ENCODE results near the gene TBC1D22A. TPM values are rescaled to one million over a fixed set of nuclear protein-coding genes. Genes with fewer than 3 reads are reported as not detected.

The TBC1D22A gene
- total and polyA plus RNA-seq, 10 of the 15 experiments (the other 5 are each of a cell fraction or from before 2014, with no cell fraction given), result 0.63 to 44.7 (median 27.4) TPM

DNA sequence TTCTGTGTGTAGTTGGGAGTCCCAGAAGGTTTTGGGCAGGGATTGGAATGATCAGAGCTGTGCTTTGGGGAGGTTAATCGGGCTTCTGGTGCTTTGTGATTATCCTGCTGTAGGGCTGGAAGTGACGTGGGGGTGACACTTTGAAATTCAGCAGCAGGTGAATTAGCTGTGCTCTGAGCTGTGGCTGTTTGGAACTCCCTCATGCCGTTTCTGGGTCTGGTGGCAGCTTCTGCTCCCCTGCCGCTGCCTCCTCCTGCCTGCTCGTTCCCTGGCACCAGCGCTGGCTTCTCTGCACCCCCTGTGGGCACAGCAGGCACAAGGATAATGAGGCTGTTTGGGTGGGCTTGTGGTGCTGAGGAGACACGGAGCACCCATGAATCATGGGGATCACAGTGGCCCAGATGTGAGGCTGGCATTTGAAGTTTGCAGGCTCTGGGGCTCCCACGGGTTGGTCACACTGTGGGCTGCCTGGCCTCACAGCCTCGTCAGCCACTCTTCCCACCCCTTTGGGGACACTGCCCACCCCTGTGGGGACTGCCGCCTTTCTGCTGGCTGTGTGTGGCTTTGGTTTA lies 49.7 kb downstream of the TBC1D22A start:
- no peak overlapping the region for H2AFZ ChIP-seq (ENCODE audit: control insufficient read depth, low read depth, low read length)
- ChIA-PET CTCF (interaction anchor here (2.3 kb wide), 1 partner anchor 9 kb away, joined by 12 read pairs; no protein-coding TSS in a partner anchor), RAD21 (ENCODE audit: unreplicated experiment) (no interaction called here), POLR2A (no interaction called here), SMC1A (ENCODE audit: uncharacterized antibody, unreplicated experiment) (no interaction called here)
- no peak overlapping the region for H3K27ac ChIP-seq (ENCODE audit: control insufficient read depth, insufficient read depth)
- H3K36me3 ChIP-seq (ENCODE audit: control insufficient read depth in 2 of 2, insufficient read depth in 2 of 2, low read length in 1 of 2), result peaks cover 24 to 26% of the 10 kb centered on the region in 2 experiments; a peak in 3 of 4 replicates
- no peak overlapping the region for H3K4me2 ChIP-seq (ENCODE audit: control insufficient read depth, insufficient read depth)
- H4K20me1 ChIP-seq (ENCODE audit: control insufficient read depth, insufficient read depth), result peaks cover 2% of the 10 kb centered on the region; the same call in 1 of the 2 replicates
- no TSS peak for BruUV-seq (replicated peaks)
- H3K79me2 ChIP-seq (ENCODE audit: control insufficient read depth, insufficient read depth, low read length), result peaks cover 4% of the 10 kb centered on the region
- 83% methylated on average over 10 of the region's 10 CpGs for whole genome bisulfite sequencing (ENCODE audit: insufficient coverage, insufficient replicate concordance, low lambda C conversion rate, missing lambda C conversion rate)
- H3K9me3 ChIP-seq (replicated peaks; ENCODE audit: control insufficient read depth, insufficient read depth, low read length), result no peaks in the 10 kb centered on the region; the same call in 2 of the 3 replicates
- H3K9ac ChIP-seq (ENCODE audit: control insufficient read depth, insufficient read depth, low read length), result no peak overlapping the region
- intact Hi-C loops (cut with micrococcal nuclease; ENCODE audit: unreplicated experiment), result no loop called here
- DNase-seq (ENCODE audit: low read depth, low spot score) (no peak), FAIRE-seq (no peak), ATAC-seq (no peak)
- in situ Hi-C loops (cut with MboI), result no loop called here
- H3K27me3 ChIP-seq (replicated peaks in 1 of 2; ENCODE audit: control insufficient read depth in 2 of 2, insufficient read depth in 2 of 2, low read length in 1 of 2), result no peaks in the 10 kb centered on the region
- H3K4me1 ChIP-seq (ENCODE audit: control insufficient read depth, insufficient read depth, low read length), result no peaks in the 10 kb centered on the region
- no peak overlapping the region for H3K4me3 ChIP-seq
- no peak for TF ChIP-seq SKIL (IDR thresholded peaks at IDR 0.05; ENCODE audit: low read depth, poor library complexity, severe bottlenecking)
- no peak for TF ChIP-seq ASH2L (IDR thresholded peaks at IDR 0.05; ENCODE audit: borderline replicate concordance, low read depth)
- no peak for TF ChIP-seq IKZF1 (conservative IDR thresholded peaks at IDR 0.05)
- TF ChIP-seq FOXK2 (IDR thresholded peaks at IDR 0.05), result no peak
- no peak for TF ChIP-seq KAT2A (conservative IDR thresholded peaks at IDR 0.05; ENCODE audit: control insufficient read depth, low read depth, low read length)
- TF ChIP-seq ETV6 (conservative IDR thresholded peaks at IDR 0.05 in 1 of 2, IDR thresholded peaks at IDR 0.05 in 1 of 2; ENCODE audit: borderline replicate concordance in 1 of 2, low read depth in 1 of 2), result no peak
- no peak for TF ChIP-seq SRF (IDR thresholded peaks at IDR 0.05; ENCODE audit: low read depth in 2 of 2, low read length in 2 of 2)
- TF ChIP-seq, protein P1, sequence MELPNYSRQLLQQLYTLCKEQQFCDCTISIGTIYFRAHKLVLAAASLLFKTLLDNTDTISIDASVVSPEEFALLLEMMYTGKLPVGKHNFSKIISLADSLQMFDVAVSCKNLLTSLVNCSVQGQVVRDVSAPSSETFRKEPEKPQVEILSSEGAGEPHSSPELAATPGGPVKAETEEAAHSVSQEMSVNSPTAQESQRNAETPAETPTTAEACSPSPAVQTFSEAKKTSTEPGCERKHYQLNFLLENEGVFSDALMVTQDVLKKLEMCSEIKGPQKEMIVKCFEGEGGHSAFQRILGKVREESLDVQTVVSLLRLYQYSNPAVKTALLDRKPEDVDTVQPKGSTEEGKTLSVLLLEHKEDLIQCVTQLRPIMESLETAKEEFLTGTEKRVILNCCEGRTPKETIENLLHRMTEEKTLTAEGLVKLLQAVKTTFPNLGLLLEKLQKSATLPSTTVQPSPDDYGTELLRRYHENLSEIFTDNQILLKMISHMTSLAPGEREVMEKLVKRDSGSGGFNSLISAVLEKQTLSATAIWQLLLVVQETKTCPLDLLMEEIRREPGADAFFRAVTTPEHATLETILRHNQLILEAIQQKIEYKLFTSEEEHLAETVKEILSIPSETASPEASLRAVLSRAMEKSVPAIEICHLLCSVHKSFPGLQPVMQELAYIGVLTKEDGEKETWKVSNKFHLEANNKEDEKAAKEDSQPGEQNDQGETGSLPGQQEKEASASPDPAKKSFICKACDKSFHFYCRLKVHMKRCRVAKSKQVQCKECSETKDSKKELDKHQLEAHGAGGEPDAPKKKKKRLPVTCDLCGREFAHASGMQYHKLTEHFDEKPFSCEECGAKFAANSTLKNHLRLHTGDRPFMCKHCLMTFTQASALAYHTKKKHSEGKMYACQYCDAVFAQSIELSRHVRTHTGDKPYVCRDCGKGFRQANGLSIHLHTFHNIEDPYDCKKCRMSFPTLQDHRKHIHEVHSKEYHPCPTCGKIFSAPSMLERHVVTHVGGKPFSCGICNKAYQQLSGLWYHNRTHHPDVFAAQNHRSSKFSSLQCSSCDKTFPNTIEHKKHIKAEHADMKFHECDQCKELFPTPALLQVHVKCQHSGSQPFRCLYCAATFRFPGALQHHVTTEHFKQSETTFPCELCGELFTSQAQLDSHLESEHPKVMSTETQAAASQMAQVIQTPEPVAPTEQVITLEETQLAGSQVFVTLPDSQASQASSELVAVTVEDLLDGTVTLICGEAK (IDR thresholded peaks at IDR 0.05; ENCODE audit: borderline replicate concordance), result no peak
- TF ChIP-seq POLR2AphosphoS2 (IDR thresholded peaks at IDR 0.05; ENCODE audit: low read depth, low read length), result no peak
- TF ChIP-seq FOXM1 (IDR thresholded peaks at IDR 0.05; ENCODE audit: low read depth, low read length), result no peak
- TF ChIP-seq, protein P2, sequence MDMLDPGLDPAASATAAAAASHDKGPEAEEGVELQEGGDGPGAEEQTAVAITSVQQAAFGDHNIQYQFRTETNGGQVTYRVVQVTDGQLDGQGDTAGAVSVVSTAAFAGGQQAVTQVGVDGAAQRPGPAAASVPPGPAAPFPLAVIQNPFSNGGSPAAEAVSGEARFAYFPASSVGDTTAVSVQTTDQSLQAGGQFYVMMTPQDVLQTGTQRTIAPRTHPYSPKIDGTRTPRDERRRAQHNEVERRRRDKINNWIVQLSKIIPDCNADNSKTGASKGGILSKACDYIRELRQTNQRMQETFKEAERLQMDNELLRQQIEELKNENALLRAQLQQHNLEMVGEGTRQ (IDR thresholded peaks at IDR 0.05; ENCODE audit: borderline replicate concordance, low read depth, low read length), result no peak
- TF ChIP-seq HDAC2 (IDR thresholded peaks at IDR 0.05), result no peak
- no peak for TF ChIP-seq CHD4 (IDR thresholded peaks at IDR 0.05)
- TF ChIP-seq PAX5 (IDR thresholded peaks at IDR 0.05; ENCODE audit: borderline replicate concordance, low read depth, low read length), result no peak
- no peak for TF ChIP-seq POLR2AphosphoS5 (IDR thresholded peaks at IDR 0.05; ENCODE audit: low read length)
- no peak for TF ChIP-seq ZBED1 (IDR thresholded peaks at IDR 0.05; ENCODE audit: borderline replicate concordance)

All from GM12878 (cell line).